DMS153 treated with DMSO at 0.1 percent for 48 hours (cell line): ENCODE results near the gene RAB7A.

Source experiments
- DNase-seq: peaks from one replicate; lab custom pipeline; 2025; ENCODE audit not compliant: unreplicated experiment; lab: John Stamatoyannopoulos, UW

RAB7A gene

DNA sequence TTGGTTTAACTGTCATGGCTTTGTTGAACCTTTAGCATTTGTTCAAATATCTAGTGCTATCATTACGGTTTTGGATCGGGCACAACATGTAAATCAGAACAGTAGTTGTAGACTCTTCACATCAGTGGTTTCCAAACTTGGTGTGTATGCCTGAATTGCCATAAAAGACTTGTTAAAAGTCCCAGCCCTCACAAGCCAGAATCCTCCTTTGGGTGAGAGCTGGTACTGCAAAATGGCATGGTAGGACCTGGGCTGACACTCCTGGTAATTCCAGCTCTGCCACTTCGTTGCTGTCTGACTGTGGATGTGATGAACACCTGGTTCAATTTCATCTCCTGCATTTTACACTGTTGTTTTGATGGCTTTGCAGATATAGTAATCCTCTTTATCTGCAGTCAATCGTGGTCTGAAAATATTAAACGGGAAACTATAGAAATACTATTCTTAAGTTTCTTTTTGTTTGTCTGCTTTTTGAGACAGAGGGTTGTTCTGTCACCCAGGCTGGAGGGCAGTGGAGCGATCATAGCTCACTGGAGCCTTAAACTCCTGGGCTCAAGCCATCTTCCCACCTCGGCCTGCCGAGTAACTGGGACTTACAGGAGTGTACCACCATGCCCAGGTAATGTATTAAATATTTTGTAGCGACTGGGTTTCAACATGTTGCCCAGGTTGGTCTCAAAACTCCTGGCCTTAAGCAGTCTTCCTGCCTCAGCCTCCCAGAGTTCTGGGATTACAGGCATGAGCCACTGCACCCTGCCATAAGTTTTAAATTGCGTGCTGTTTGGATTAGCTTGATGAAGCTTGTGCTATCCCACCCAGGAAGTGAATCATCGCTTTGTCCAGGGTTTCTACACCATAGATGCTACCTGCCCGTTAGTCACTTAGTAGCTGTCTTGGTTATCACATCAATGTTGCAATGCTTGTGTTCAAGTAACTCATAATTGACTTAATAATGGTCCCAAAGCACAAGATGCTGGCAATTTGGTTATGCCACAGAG is 61.6 kb downstream of the RAB7A start:
- no peak for DNase-seq

DNA sequence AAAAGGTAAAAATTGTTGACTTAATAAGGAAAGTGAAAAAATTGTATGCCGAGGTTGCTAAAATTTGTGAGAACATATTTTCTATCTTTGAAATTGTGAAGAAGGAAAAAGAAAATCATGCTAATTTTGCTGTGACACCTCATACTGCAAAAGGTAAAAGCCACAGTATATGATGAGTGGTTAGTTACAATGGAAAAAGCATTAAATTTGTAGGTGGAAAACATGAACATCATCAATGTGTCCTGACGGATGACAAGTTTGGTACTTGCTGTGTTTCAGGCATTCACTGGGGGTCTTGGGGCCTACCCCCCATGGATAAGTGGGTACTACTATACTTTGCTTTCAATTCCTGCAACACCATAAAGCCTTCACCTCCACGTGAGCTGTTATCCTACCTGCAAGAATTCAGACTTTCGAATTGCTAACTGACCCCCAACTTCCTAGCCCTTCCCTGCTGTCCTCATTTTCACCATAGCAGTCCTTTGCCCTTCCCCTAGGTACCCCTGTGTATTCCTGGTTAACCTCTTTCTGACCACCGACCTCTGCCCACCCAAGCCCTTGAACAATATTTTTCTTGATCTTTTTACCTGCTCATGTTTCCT is 62.4 kb downstream of the RAB7A start:
- no peak for DNase-seq

DNA sequence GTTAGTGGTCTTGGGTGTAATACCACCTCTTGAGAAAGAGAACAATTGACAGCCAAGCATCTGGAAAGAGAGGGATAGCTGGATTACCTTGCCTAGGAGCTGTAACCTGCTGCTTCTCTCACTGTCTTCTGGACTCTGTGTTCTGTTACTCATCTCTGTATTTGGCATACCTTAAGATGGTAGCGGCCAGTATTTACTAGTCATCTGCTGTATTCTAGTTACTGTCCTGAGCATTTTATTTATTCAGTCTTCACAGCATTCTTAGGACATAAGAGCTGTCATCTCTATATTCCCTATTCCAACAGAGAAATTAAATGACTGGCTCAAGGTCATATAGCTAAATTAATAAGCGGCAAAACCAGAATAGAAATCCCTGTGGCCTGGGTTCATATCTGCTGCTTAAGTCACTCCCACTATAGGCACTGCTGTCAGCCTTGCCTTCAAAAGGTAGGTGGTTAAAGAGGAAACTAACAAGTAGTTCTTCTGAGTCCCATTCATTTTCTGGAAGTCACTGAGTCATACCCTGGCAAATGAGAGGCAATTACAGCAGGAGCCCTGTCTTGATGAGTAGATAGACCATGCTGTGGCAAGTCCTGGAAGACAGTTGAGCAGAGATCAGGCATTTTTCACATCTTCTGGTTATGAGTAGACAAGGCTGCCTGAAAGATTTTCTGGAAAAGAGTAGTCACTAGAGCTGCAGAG is 68.2 kb downstream of the RAB7A start:
- no peak for DNase-seq

DNA sequence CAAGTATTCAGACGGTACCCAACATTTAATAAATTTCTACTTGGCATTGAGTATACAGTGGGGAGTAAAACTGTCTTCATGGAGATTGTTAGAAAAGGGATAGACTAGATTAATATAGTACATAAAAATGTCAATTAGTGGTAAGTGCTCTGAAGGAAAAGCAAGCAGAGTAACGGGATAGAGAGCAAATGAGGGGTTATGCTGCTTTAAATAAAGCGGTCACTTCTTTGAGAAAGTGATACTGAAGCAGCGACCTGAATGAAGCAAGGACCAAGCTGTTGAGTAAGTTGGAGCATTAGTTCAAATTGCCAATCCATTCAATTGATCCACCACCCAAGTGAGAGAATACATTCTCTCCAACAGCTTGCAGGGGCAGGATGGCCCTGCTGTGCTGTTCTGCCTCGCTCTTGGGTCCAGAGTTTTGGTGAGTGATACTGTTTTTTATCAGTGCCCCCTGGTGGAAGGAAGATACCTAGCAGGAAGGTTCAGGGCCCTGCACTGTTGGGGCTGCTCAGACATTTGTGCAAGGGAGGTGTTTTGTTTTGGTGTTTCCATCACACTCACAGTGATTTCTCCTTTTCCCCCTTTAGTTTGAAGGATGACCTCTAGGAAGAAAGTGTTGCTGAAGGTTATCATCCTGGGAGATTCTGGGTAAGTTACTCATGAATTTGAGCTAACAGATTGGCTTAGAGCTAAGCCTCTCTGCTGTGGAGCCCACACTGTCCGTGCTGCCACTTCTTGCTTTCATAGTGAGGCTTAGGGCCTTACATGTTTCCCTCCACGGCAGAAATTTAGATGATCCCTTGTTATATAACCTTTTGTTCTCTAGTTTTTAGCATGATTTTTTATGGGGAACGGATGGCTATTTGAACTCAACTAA is 69.0 kb downstream of the RAB7A start:
- peak; percentile 22 for DNase-seq

DNA sequence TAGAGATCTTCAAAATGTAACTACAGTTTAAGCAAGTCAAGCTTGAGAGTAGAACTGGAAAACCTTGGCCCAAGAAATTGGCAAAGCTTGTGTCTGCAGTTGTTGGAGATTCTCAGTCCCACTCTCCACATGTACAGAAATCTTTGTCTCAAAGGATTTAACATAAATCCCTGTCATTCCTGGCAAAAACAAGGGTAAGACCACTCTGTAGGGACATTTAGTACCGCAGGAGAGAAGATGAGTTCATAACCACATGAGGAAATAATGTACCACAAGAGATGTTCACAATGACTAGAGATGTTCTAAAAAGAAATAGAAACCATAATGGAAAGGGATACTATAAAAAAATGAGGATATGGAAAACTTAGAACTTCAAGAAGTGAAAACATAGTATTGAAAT is 73.7 kb downstream of the RAB7A start:
- DNase-seq = no peak

DNA sequence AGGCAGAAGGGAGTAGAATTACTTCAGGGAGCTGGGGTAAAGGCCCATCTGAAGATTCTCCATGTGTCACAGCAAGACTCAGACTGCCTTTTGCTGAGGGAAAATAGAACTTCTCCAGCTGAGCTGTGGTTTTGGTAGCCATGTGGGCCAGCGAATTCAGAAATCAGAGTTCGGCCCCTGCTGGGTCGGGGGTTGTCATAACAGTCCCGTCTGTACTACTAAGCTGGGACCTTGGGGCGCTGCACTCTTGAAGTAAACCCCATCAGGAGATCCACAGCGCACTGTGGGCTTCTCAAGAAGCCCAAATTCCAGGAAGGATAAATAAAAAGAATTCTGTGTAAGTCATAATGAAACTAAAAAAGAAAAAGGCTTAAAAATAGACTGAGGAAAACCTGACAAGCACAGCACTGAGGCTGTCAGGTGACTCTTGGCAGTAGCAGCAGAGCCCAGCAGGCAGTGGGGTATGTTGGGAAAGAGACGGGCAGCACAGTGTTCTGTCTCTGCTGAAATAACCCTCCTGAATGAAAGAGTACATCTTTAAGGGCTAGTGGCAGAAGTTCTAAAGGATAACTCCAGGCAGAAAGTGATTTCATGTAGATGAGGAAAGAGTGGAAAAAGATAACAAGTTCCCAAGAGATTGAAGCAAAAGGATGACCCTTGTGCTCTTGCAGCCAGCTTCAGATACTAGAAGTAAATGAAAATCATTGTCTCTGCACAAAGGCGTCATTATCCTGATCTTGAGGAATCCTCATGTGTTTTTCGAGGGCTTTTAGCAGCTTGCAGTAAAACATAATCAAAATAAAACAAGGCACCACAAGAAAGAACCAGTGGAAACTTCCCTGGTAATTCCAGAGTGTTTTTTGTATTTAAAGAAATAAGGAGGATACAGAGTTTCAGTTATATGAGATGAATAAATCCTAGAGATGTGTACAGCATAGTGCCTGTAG is 74.5 kb downstream of the RAB7A start:
- DNase-seq = no peak

DNA sequence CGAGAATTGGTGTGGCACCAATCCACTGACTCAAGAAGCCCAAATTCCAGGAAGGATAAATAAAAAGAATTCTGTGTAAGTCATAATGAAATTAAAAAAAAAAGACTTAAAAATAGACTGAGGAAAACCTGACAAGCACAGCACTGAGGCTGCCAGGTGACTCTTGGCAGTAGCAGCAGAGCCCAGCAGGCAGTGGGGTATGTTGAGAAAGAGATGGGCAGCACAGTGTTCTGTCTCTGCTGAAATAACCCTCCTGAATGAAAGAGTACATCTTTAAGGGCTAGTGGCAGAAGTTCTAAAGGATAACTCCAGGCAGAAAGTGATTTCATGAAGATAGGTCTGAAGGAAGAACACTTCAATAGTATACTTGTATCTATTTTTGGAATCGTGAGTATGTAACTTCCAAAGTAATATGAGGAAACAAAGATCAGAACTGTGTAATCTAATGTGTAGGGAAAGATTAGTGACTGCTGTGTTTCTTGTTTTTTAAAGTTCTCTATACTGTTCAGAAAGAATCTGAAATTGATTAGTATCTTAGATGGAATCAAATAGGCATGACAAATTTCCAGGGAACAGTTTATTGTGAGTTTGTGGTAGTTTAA is 75.9 kb downstream of the RAB7A start:
- no peak for DNase-seq

DNA sequence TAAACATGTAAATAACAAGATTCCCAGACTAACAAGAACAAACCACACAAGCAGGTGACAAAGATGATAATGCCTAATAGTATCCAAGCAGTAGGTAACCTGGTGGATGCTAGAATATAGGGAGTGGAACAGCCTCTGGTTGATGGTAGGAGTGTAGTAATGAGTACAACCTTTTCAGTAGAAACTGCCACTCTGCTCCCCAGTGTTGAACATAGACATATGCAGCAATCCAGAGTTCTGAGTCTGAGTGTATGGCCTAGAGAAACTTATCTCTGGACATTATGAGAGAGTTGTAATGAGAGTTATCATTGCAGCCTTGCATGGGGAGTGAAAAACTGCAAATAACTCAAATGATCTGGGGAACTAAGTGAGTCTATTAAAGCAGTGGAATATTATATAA is 77.3 kb downstream of the RAB7A start:
- no peak for DNase-seq

DNA sequence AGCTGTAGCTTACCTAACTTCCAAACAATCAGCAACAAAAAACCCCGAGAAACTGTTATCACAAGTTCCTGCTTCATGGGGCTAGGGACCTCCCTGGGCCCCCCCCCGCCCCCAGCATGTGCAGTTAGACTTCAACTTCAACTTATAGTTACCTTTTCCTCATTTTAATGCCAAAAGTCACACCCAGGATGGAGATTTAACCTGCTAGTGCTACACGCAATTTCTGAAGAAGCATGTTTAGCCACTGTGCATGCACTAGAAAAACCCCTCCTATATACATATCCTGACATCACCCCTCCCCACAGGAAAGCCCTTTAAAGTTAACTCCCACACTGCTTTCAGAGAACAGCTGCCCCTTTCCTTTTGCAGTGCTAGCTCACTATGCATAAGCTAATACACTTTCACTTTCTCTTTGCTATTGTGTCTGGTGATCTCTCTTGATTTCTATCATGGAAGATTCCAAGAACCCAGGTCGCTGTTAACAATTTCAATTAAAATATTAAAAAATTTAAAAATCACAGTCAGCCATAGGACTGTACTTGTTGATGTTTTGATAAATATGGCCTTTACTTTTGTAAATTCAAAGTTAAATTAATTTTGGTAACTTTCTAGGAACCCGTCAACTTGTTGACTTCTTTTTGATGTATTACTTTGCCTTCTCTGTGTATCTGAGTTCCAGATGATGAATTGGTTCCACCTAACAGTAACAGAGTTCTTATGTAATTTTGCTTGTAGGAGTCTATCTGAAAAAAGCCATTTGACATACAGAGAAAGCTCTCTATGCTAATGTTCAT is 78.2 kb downstream of the RAB7A start:
- no peak for DNase-seq

DNA sequence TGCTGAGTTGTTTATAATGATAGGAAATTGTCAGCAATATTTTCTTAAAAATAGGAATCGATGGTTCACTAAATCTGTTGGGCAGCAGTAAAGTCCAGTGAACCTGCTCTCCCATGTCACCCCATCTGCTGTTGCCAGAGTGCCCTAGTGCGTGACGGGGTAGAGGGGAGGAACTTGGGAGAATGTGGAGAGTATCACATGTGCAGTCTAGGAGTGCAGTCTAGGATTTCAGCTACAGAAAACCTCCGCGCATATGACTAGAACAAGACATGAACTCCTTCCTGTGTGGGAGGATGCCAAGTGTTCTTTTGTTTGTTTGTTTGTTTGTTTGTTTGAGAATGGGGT is 78.8 kb downstream of the RAB7A start:
- no peak for DNase-seq

DNA sequence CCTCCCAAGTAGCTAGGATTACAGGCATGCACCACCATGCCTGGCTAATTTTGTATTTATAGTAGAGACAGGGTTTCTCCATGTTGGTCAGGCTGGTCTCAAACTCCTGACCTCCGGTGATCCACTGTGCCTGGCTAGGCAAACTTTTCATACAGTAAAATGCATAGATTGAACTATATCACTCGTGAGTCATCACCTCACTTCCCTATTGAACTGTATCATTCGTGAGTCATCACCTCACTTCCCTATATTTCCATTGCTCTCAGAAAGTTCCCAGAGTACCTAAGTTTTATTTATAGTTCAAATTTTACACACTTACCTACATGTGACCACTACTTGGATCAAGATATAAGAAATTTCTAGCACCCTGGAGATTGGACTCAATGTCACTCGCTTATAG is 79.8 kb downstream of the RAB7A start:
- DNase-seq = no peak

DNA sequence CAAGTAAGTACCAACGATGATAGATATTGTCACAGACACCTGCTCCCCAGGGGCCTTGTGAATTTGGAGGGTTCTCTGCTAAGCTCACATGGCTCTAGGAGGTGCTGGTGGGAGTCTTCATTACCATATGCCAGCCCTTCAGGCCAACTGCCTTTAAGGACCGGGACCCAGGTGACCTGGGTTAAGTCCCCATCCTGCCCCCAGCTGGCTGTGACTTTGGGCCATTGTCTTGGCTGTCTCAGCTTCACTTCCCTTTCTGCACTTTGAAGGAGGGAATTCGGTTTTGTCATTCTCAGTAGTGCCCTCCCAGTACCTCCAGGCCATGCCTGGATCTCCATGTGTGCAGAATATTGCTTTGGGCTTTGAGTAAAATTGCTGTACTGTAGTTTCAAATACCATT is 80.6 kb downstream of the RAB7A start:
- DNase-seq = no peak

DNA sequence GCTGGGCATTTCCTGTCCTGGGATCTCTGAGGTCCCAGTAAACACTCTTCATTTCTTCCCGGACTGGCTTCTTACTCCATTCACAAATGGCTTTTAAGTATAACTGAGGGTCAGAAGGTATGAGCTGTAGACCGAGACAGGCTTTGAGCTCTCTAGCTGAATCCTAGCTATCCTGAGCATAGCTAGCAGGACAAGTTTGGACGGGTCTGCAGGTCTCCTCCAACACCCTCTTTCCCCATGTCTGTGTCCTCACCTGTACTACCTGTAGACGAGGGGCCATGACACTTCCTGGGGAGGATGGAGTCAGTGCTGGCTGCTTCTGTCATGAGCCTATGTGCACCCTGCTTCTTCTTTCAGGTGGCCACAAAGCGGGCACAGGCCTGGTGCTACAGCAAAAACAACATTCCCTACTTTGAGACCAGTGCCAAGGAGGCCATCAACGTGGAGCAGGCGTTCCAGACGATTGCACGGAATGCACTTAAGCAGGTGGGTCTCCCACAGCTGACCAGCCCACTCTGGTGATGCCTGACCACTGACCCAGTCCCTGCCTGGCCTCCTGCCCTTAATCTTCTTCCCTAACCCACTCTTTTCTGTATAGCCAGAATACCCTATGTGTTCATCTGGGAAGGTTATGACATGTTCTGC is 81.3 kb downstream of the RAB7A start:
- no peak for DNase-seq

DNA sequence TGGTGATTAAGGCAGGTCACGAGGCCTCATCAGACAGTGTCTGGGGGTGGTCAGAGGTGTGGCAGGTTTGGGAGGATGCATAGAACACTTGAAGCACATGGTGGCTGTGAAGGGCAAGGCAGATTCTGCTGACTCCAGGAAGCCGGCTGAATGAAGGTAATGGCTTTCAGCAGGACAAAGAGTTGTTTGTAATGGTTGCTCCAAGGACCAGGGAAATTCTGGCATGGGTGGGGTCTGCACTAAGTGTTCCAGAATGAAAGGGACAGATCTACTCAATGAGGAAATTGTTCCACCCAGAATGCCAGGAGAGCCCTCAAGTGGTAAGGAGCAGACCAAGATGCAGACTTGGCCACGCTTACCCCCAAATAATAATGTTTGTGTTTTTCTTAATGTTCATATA is 82.7 kb downstream of the RAB7A start:
- no peak for DNase-seq

DNA sequence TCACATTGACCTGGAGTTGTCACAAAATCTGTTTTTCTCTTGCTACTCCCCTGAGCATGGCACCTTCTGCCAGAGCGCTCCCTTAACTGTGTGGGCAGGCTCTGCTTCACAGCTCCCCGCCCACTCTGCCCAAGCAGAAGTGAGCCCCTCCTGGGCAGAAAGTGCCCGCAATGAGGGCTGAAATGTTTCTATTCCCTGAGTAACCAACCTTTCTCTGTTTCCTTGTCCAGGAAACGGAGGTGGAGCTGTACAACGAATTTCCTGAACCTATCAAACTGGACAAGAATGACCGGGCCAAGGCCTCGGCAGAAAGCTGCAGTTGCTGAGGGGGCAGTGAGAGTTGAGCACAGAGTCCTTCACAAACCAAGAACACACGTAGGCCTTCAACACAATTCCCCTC is 87.1 kb downstream of the RAB7A start:
- no peak for DNase-seq

DNA sequence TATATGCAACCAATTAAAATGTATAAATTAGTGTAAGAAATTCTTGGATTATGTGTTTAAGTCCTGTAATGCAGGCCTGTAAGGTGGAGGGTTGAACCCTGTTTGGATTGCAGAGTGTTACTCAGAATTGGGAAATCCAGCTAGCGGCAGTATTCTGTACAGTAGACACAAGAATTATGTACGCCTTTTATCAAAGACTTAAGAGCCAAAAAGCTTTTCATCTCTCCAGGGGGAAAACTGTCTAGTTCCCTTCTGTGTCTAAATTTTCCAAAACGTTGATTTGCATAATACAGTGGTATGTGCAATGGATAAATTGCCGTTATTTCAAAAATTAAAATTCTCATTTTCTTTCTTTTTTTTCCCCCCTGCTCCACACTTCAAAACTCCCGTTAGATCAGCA is 88.1 kb downstream of the RAB7A start:
- DNase-seq = no peak

DNA sequence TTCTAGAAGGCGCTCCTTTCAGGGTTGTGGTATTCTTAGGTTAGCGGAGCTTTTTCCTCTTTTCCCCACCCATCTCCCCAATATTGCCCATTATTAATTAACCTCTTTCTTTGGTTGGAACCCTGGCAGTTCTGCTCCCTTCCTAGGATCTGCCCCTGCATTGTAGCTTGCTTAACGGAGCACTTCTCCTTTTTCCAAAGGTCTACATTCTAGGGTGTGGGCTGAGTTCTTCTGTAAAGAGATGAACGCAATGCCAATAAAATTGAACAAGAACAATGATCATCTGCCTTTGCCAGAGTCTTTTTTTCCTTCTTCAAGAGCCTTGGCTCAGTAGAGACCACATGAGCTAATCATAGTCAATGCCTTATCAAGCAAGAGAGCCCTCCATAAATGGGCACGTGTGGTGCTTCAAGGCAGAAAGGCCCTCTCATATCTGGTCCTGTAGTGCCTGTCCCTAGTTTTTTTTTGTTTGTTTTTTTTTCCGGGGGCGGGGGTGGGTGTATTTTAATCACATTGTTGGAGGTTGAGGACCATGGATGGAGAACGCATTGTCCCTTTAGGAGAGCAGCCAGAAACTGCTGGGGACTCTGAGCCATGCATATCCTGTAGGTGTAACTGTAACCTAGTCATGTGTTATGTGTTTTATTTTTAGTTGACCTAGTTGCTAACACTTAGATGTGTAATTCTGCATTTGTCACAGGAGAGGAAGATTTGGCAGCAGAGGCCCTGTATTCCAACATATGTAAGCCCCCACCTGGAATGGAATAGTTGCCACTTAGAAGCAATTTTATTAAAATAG is 88.7 kb downstream of the RAB7A start:
- DNase-seq = no peak
